ENCODE measurements around the gene ARMC3. TPM values are rescaled to one million over a fixed set of nuclear protein-coding genes. Genes with fewer than 3 reads are reported as not detected.
"Not testable (repeated sequence)": the region's sequence is repeated elsewhere in the genome, so short reads cannot be mapped to it uniquely, and the experiment has no call there.

Gene ARMC3, protein sequence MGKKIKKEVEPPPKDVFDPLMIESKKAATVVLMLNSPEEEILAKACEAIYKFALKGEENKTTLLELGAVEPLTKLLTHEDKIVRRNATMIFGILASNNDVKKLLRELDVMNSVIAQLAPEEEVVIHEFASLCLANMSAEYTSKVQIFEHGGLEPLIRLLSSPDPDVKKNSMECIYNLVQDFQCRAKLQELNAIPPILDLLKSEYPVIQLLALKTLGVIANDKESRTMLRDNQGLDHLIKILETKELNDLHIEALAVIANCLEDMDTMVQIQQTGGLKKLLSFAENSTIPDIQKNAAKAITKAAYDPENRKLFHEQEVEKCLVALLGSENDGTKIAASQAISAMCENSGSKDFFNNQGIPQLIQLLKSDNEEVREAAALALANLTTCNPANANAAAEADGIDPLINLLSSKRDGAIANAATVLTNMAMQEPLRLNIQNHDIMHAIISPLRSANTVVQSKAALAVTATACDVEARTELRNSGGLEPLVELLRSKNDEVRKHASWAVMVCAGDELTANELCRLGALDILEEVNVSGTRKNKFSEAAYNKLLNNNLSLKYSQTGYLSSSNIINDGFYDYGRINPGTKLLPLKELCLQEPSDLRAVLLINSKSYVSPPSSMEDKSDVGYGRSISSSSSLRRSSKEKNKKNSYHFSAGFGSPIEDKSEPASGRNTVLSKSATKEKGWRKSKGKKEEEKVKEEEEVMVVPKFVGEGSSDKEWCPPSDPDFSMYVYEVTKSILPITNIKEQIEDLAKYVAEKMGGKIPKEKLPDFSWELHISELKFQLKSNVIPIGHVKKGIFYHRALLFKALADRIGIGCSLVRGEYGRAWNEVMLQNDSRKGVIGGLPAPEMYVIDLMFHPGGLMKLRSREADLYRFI
- 10 to 100 TPM in 3 of 4 donors, 1 to 10 TPM in 1; 9.5 to 17.9 (median 12.9) TPM for polyA plus RNA-seq (ENCODE audit: insufficient read length in 4 of 4)

DNA sequence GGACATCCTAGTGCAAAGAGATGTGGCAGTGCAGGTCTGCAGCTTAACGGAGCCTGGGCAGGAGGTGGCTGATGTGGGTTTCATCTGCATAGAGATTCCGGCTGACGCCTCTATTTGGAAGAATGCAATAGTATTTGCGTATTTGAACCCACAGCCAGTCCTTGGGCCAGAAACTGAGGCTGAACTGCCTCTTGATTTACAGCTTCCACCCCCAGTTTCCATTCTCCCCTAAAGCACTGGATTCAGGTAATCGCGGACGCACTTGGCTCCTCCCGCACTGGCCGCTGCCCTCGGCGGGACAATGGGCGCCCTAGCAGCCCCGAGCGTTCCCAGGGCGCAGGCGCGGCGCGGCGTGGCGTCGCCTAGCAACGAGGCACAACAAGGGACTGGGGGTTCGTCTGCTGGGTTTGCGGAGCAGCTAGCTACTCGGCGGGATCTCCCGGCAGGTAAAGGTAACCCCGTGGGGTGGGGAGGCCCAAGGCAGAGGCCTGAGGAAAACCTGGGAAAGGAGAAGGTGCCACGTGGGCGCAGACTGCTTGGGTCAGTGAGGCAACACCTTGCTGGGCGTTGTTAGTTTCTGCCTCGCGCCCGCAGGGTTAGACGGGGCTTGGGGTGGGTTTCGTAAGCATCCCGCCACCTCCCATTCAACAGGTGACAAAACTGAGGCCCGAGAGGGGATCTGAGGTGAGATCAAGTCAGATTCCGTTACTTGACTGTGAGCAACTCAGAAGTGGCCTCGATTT lies at the start of gene ARMC3:
TSS of gene ARMC3 (plus strand) at position 393 of the 743 bp plus-strand sequence. CDS start 3,944 bp downstream, outside the sequence.
- DNase-seq (ENCODE audit: low read depth in 4 of 4, low spot score in 2 of 4), result peak in 3 of 4 donors; percentile 69 to 77 (median 71)

DNA sequence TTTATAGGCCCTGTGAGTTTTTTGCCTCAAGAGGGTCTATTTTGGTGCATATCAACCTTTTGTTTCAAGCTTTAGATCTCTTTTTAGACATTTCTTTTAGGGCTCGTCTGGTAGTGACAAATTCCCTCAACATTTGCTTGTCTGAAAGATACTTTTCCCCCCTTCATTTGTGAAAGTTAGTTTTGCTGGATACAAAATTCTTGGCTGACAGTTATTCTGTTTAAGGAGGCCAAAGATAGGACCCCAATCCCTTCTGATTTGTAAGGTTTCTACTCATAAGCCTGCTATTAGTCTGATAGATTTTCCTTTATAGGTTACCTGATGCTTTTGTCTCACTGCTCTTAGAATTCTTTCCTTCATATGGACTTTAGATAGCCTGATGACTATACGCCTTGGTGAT lies 36.1 kb upstream of the ARMC3 start:
- no peak for DNase-seq (ENCODE audit: low read depth in 4 of 4, low spot score in 2 of 4)

DNA sequence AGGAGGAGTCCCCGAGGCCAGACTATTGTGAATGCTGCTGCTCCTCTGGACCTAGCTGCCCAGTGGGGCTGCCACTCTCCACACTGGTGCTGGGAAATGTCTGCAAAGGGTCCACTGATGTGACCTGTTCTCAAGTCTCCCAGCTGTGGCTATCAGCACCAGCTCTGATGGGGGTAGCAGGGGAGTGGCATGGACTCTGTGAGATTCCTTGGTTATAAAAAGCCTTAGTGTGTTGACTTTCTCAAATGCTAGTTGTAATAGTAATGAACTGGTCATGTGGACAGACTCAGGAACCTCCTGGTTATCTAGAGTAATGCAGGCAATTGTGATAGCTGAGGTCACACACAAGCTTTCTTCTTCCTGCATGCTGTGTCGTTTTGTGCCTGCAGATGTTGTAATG lies 34.1 kb upstream of the ARMC3 start:
- no peak for DNase-seq (ENCODE audit: low read depth in 4 of 4, low spot score in 2 of 4)

DNA sequence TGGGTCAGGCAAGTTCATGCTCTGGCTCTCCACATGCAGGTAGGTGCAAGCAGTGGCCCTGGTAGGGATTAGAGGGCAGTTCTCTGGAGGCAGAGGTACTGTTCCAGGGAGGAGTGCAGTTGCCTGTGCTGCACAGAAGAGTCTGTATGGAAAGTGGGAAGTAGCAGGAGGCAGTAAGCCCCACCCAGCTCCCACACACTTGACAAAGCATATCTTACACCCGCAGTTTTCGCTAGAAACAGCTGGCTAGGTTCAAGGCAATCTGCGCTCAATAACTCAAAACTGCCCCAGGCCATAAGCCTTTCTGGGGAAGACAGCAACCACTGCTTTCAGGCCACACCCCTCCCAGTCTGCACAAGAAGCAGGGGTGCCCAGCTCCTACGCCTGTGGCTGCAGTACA lies 33.1 kb upstream of the ARMC3 start:
- DNase-seq (ENCODE audit: low read depth in 4 of 4, low spot score in 2 of 4), result no peak

DNA sequence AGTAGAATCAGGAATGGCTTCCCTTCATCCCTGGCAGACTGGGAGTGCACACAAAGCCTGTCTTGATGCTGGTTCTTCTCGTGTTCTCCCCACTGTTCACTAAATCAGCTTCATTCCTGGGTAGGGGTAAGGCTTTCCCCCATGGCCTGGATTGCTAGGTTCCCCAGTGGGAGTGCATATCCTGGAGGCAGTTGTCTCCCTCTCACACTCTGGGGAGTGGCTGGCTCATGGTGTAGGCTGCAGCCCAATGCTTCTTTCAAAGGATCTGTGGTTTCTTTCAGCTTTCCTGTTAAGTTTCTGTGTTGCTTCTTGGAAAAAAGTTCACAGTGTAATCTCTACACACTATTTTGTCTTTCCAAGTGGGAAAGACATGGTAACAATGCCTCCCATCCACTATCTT lies 32.6 kb upstream of the ARMC3 start:
- no peak for DNase-seq (ENCODE audit: low read depth in 4 of 4, low spot score in 2 of 4)

DNA sequence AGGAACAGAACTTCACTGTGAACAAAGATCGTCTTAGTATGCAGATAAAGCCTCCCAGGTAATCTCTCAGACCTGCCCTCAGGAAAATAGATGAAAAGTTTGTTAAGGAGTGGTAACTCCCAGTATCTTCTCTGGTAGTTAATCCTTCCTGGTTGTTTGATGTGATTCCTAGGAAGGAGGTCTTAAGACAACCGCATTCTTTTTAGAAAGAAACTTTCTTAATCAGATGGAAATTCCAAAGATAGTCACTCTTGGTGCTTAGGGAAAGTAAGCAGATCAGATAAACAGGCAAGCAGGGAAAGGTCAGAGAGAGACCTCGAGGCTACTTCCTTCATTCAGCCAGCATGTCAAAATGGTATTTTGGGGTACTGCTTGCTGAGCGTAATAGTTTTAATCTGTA lies 30.5 kb upstream of the ARMC3 start:
- DNase-seq (ENCODE audit: low read depth in 4 of 4, low spot score in 2 of 4), result no peak

DNA sequence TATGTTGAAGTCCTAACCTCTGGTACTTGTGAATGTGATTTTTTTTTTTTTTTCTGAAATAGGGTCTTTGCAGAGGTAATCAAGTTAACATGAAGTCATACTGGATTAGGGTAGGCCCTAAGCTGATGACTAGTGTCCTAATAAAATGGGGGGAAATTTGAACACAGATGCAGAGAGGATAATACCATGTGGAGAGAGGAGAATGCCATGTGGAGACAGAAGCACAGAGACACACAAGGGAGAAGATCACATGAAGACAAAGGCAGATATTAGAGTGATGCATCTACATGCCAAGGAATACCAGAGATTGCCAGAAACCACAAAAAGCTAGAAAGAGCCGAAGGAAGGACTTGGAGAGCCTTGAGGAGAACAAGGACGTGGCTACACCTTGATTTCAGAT lies 28.5 kb upstream of the ARMC3 start:
- DNase-seq (ENCODE audit: low read depth in 4 of 4, low spot score in 2 of 4), result no peak

DNA sequence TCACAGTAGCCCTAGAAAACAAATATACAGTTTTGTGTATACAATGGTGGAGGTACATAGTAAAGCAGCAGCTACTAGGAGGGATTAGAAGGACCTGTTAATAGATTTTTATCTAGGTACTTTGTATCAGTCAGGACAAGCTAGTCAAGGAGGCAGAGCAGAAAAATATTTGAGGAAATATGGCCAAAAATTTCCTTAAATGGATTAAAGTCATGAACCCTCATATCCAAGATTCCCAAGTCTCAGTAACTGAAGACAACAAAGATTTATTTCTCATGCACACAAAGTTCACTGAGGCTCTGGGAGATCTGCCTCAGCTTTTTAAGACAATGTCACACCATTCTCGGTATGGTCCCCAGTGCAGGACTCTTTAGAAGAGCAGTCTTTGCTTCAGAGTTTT lies 28.1 kb upstream of the ARMC3 start:
- DNase-seq (ENCODE audit: low read depth in 4 of 4, low spot score in 2 of 4), result no peak

DNA sequence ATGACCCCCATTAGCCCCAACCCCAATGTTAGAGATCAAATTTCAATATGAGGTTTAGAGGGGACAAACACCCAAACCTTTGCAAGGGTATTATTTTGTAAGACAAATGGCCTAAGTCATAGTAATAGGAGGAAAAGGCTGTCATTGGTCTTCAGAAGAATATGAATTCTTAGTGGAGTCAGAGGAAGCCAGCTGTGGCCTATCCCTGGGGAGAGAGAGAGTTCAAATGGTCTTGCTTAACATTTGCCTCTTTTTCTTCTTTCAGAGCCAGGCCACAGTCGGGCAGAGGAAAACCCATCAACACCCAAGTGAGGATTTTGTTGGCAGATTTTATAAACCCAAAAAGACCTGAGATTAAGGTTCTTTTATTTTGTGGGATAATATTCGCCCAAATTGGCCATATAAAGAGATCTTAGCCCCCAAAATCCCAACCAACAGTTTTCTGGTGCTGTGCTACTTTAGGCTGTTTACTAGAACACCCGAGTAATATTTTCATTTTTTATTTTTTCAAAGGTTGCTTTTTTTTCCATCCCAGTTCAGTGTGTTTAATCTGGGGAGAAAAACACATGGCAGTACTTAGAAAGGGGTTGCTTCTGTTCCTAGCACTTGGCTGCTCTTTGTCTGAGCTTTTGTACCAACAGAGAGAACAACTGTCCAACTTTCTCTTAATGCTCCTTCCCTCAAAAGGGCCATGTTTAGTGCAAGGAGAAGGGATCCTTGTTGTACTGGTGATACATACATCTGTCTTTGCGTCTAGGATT lies 26.8 kb upstream of the ARMC3 start:
- DNase-seq (ENCODE audit: low read depth in 4 of 4, low spot score in 2 of 4), result no peak

DNA sequence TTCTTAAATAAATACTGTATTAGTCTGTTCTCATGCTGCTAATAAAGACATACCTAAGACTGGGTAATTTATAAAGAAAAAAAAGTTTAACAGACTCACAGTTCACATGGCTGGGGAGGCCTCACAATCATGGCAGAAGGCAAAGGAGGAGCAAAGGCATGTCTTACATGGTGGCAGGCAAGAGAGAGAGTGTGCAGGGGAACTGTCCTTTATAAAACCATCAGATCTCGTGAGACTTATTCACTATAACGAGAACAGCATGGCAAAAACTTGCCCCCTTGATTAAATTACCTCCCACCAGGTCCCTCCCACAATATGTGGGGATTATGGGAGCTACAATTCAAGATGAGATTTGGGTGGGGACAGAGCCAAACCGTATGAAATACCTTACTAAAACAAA lies 25.7 kb upstream of the ARMC3 start:
- DNase-seq (ENCODE audit: low read depth in 4 of 4, low spot score in 2 of 4), result not testable (repeated sequence)

DNA sequence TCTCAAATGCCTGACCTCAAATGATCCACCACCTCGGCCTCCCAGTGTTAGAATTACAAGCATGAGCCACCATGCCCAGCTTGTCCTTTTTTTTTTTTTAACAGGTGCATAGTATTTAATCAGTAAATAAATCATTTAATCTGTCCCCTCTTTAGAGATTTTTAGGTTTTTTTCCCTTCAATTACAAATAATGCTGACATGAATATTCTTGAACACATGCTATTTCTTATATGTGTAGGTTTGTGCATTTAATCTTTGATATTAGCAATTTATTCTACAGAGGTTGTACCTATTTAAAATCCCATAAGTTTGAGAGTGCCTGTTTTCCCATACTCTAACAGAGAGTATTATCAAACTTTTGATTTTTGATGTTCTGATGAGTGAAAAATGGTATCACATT lies 24.2 kb upstream of the ARMC3 start:
- DNase-seq (ENCODE audit: low read depth in 4 of 4, low spot score in 2 of 4), result no peak

DNA sequence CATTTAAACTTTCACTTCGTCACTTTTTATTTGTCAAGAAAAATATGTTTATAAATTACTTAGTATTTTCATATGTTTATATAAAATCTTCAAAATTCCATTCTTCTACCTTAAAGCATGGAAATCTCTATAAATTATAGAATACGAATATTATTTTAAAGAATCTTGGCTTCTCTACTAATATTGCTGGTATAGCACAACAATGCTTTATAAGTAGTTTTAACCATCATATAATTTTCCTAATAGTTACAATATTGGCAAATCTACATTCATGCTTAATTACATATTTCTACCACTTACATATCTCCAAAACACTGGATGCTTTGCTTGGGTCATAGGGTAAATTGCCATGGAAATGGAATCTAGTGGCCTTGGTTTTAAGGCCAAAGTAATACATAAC lies 21.1 kb upstream of the ARMC3 start:
- no peak for DNase-seq (ENCODE audit: low read depth in 4 of 4, low spot score in 2 of 4)

DNA sequence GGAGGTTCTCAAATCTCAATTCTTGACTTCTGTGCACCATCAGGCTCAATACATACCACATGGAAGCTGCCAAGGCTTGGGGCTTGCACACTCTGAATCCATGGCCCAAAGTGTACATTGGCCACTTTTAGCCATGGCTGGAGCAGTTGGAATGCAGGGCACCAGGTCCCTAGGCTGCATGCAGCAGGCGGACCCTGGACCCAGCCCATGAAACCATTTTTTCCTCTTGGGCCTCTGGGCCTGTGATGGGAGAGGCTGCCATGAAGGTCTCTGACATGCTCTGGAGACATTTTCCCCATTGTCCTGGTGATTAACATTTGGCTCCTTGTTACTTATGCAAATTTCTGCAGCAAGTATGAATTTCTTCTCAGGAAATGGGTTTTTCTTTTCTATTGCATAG lies 19.0 kb upstream of the ARMC3 start:
- DNase-seq (ENCODE audit: low read depth in 4 of 4, low spot score in 2 of 4), result no peak

DNA sequence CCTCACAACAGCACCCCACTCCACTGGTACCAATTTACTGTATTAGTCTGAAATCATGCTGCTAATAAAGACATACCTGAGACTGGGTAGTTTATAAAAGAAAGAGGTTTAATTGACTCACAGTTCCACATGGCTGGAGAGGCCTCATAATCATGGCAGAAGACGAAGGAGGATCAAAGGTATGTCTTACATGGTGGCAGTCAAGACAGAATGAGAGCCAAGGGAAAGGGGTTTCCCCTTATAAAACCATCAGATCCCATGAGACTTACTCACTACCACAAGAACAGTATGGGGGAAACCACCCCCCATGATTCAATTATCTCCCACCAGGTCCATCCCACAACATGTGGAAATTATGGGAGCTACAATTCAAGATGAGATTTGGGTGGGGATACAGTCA lies 18.2 kb upstream of the ARMC3 start:
- DNase-seq (ENCODE audit: low read depth in 4 of 4, low spot score in 2 of 4), result not testable (repeated sequence)

DNA sequence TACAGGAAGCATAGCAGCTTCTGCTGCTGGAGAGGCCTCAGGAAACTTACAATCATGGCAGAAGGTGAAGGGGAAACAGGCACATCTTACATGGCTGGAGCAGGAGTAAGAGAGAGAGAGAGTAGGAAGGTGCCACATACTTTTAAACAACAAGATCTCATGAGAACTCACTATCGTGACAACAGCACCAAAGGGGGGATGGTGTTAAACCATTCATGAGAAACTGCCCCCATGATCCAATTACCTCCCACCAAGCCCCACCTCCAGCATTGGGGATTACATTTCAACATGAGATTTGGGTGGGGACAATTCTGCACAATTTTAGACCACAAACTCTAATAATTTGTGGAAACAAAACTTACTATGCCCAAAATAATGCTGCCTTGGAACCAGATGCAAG lies 16.8 kb upstream of the ARMC3 start:
- no peak for DNase-seq (ENCODE audit: low read depth in 4 of 4, low spot score in 2 of 4)

DNA sequence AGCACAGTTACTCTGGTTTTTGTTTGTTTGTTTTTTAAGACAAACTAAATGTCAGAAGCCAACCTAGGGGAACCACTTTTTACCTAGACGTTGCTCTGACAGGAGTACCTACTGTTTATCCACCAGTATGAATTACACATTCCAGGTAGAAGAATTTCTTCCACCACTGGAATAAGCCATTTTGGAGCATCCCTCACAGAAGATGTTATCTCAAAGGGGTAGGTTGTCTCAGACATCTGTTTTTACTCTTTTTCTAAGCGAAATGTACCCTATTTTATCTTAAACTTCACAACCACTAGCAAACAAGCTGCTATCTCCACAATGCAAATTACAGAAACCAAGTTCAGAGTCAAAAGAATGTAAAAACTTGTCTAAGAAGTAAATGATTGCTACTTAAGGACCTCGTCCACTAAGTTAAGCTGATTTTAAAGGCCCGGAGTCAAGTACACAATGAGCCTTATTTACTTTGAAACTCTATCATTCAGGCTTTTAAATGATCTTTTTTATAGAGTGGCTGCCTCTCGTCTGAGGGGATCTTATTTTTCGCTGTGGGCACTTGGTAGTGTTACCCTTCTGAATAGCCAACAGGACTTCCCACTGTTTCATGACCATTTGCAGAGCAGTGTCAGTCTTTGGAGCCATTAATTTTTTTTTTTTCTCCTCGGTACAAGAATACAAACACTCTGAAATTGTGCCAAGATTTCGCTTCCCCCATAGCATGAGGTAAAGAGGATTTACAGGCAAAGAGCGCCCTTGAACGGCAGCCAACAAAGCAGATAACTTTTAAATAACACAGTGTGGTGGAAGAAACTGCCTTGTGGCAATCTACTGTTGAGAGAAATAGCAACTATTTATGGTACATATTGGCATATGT lies 15.7 kb upstream of the ARMC3 start:
- DNase-seq (ENCODE audit: low read depth in 4 of 4, low spot score in 2 of 4), result peak in 2 of 4 donors; percentile 54 to 59

DNA sequence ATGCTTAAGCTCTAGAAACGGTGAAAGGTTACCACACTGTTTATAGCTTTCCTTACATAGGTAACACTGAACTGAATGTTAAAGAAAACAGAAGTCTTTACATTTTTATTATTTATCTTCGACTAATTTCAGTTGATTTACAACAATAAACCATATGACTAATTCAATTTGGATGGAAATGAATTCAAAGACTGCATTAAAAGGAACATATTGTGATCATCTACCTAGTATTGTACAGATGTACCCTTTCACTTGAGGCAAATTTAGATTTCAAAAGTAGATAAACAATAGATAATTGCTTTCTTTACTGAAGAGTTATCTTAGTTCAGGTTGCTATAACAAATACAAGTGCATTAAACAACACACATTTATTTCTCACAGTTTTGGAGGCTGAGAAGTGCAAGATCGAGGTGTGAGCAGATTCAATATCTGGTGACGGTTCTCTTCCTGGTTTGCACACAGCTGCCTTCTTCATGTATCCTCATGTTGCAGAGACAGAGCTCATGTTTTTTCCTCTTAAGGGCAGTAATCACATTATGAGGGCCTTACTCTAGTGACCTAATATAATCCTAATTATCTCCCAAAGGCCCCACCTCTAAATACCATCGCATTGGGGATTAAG lies 15.0 kb upstream of the ARMC3 start:
- DNase-seq (ENCODE audit: low read depth in 4 of 4, low spot score in 2 of 4), result no peak

DNA sequence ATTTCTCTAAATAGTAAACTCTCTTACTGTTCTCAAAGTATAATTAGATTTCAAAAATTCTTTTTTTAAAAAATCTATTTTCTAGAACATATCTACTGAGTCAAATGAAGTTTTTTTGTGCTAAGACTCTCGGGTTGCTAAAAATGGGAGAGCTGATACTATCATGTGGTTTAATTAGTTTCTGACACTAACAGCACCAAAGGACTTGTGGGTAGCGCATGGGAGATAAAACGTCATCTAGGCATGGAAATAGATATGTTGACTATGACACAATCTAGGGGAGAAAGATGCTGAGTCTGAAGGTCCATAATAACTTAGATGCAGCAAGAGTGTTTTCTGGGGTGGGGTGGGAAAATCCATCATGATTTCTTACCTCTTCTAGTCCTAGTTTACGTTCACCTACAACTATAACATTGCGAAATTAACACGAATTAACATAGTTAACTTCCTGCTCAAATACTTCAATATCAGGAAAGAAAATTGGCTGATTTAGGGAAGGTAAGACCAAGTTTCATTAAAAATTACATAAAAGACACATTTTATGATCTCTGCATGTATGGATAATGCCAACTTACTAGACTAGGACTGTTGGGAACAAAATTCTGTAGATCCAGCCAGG lies 14.3 kb upstream of the ARMC3 start:
- DNase-seq (ENCODE audit: low read depth in 4 of 4, low spot score in 2 of 4), result no peak
